GM15510 (cell line): Measurements from ENCODE around the gene GALNTL6.

Experiments
- POLR2A ChIP-seq: IDR thresholded peaks from 3 replicates; pipeline ENCODE4 v1.6.1; 2011; ENCODE audit warnings: borderline replicate concordance; ENCODE audit not compliant: insufficient read length; ENCODE audit errors: extremely low read depth

GALNTL6 gene

DNA sequence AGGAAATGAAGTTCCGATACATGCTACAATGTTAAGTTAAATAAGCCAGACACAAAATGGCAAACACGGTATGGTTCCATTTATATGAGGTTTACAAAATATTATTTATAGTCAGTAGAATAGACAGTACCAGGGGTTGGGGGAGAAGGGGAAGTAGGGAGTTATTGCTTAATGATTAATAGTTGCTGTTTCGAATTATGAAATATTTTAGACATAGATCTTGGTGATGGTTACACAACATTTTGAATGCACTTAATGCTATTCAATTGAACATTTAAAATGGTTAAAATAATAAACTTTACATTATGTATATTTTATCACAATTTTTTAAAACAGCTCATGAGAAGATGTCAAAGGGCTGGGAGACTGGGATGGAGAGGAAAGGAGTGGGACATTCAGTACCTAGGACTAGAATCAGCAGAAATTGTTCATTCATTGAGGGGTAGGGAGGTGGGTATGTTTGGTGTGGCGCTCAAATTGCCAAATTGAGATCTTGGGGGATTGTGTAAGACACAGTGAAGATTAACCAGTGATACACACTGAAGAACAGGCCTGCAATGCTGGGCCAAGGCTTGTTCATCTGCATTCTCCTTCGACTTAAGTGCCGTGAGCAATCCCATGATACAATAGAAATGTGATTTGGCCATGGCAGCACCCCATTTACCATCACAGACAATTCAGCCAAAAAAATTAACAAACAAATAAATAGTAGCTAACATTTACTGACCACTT is 1189.8 kb downstream of the GALNTL6 start:
- TF ChIP-seq POLR2A, result no peak

DNA sequence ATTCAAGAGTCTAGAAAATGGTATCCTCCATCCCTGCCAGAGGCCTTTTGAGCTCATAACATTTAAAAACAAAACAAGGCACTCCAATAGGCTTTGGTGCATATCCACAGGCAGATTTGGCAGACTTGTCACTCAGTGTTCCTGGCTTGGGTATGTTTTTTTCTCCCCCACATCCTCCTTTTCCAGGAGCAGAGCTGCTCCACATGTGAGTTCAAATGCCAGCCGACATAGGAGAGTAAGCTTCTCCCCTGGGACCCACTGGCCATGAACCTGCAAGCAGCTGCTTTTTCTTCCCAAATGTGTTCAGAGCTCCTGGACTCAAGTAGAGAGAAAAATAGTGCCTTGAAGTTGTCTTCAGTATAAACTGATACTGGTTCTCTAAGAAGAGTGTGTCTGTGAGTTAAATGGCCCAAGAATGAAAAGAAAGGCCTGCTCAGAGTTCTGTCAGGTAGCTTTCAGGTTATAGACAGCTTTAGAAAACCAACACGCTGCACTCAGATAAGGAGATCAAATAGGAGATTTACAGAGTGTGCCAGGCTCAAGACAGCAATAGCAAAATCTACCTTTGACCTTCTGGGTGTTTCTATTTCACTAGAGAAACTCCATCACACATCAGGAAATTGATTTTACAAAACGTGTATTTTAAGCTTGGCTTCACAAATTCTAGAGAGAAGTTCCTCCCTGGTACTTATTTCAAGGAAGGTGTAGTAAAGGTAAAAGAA is 1192.9 kb downstream of the GALNTL6 start:
- TF ChIP-seq POLR2A, result no peak

DNA sequence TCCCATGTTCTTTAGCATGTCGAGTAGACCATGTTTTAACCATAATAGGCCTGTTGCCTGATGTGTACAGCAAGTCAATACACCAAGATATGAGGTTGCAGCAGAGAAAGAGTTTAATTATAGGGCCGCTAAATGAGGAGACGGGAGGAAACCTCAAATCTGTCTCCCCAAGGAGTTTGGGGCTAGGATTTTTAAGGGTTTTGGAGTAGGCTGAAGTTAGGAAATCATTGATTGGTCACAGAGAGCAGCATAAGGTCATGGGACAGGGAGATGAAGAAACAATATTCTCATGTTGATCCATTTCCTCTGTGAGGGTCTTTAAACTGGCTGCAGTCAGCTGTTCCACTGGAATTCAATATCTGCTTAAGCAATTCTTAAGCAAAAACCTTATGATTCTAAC is 1195.2 kb downstream of the GALNTL6 start:
- no peak for TF ChIP-seq POLR2A

DNA sequence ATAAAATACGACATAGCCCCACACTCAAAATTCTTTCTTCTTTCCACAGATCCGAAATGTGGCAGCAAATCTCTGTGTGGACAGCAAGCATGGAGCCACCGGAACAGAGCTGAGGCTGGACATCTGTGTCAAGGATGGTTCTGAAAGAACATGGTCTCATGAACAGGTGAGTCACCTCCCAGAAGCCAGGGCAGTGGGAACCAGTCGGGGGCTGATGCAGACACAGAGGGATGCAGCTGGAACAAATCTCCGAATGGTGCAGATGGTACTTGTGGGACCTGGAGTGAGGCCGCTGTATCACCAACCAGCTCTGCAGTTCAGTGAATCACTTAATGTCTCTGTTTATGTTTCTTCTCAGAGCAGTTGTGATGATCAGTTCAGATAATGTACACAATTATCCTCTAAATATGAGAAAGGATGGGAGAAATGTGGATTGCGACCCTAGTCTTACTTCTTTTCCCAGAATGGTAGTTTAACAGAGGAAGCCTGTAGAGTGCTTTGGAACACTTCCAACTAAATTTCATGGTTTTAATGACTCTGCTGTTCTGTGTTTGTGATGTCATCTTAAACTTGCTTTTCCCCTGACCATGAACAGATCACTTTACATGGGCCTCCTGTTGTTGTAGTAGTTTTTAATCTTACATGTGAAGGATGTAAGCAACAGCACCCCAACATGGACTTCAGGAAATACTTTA is 1196.1 kb downstream of the GALNTL6 start:
- no peak for TF ChIP-seq POLR2A

DNA sequence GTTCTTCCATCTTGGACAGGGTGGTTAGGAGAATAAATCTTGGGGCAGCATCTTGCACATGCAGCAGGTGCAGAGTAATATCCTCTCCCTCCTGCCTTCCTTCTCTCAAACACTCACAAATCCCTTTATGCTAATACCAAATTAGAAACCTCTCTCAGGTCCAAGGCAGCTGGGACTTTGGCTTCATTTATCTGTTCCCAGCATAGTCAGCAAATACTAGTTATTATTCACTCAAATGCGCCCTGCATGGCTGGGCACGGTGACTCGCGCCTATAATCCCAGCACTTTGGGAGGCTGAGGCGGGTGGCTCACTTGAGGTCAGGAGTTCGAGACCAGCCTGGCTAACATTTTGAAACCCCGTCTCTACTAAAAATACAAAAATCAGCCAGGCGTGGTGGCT is 1199.4 kb downstream of the GALNTL6 start:
- TF ChIP-seq POLR2A, result no peak

DNA sequence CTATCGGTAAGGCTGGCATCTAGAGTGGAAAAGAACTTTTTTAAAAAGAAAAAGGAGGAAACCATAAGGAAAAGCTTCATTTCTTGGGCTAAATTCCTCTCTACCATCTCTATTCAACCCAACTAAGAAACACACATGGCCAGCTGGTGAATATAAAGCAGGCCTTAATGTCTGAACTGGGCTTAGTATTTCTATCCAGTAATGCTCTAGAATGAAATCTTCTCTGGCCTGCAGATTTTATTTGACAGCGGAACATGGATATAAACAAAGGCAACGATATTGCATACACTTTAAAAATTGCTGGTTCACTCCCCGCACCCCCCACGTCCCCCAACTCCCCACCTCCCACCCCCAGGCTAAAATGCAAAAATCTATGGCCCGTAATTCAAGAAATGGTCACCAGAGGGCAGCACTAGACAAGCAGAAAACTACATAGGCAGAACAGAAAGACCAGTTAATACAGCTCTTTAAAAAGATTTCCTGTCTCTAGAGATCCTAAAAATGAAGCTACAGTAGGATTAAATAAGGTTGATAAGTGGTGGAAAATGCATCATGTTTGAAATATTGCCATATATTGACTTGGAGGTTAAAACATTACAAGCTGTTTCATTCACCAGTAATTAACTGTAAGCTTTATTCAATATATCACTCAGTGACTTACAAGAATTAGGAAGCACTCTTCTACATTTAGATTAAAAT is 1200.2 kb downstream of the GALNTL6 start:
- no peak for TF ChIP-seq POLR2A

DNA sequence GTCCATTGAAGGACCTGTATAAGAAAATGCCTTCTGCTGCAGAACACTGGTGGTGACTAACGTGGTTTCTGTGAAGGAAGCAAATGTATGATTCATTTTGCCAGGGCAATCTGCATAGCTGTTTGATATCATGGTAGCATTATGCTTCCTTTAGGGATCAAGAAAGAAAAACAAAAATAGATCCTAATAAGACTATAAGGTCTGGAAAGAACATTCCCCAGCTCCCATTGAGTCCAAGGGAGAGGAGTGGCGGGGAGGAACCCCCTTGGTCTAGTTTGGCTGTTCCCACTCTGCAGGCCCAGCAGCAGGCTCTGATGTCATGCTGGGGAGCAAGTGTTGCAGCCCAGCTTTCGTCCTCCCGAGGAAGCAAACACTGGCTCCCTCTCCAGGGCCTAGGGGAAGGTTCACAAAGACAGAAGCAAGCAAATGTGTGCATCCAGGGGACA is 1200.9 kb downstream of the GALNTL6 start:
- no peak for TF ChIP-seq POLR2A

DNA sequence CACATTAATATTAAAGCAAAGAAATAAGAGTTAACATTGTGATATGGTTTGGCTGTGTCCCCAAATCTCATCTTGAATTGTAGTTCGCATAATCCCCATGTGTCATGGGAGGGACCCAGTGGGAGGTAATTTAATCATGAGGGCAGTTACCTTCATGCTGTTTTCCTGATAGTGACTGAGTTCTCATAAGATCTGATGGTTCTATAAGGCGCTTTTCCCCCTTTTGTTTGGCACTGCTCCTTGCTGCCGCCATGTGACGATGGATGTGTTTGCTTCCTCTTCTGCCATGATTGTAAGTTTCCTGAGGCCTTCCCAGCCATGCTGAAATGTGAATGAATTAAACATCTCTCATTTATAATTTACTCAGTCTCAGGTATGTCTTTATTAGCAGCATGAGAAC is 1201.6 kb downstream of the GALNTL6 start:
- no peak for TF ChIP-seq POLR2A

DNA sequence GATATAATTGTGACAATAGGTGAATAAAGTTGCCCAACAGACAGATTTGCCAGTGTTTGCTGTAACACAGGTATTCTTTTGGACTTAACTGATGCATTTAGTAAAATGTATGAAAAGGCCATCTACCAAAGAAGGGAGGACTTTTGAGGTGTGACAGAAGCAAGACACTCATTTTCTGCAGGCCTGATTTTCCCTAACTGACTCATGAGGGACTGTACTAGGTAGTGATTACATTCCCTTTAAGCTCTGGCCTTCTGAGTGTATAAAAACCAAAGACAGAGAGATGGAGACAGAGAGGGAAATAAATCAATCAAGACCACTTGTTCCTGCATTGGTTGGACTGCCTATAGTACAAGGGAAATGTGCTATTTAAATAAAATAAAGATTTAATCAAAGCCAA is 1204.6 kb downstream of the GALNTL6 start:
- no peak for TF ChIP-seq POLR2A

DNA sequence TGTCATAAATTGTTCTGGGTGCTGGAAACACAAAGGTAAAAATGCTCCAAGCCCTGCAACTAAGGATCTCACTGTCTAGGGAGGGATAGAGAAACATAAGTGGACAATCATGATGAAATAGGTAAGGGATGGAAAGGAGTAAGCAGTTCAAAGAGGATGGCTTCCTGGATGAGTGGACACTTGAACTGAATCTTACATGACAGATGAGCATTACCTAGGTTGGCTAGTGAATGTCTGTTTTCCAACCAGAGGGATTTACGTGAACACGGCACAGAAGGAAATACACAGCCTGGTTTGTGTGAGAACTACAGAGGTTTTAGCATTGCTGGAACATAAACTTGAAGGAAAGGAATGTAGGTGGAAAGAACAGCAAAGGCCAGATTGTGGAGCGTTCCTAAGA is 1205.2 kb downstream of the GALNTL6 start:
- TF ChIP-seq POLR2A, result no peak

DNA sequence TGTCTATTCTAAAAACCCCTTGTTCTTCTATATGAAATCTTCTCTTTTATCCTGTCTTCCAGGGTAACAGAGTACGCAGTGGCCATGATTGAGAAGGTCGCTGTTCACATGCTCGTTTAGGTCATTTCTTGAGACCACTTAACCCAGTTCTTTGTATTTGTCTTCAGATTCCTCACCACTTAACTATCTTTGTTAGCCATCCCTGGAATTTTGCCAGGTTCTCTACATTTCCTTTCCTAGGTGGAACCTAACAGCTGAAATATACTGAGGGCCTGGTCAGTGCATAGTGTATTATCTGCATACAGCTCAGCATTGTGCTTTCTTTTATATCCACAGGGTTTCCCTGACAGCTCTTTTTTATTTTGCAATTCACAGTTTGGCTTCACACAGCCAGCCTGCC is 1206.5 kb downstream of the GALNTL6 start:
- TF ChIP-seq POLR2A, result no peak

DNA sequence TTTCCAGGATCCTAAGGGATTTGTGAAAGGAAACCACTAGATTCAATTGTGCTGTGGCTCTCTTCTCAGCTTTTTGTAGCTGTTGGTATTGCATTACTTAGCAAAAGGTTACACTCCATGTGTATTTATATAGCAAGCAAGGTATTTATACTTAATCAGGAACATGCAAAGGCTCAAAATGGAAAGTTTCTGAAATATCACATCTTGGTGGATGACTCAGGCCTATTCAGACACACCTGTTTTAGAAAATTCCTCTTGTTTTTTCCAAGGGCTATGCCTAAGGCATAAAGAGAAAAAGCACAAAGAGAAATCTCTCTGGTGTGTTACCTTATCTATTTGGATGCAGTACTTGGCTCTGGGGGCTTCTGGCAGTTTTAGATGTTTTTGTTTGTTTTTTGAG is 1211.0 kb downstream of the GALNTL6 start:
- no peak for TF ChIP-seq POLR2A

DNA sequence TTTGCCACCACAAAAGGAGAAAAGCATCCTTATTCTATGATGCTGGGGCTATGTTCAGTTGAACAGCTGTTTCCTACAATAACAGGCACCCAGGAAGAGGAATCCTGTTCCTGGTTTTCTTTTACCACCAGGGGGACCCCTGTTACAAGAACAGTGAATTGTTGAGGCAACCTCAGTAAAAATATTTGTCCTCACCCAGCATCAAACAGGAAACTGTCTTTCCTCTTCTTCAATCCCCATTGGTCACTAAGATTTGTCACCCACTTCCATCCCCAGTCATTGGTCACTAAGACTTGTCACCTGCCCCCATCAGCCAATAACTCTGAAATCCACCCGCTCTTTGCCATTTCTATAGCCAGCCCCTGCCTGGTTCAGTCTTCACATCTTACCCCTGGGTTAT is 1211.9 kb downstream of the GALNTL6 start:
- TF ChIP-seq POLR2A, result no peak

DNA sequence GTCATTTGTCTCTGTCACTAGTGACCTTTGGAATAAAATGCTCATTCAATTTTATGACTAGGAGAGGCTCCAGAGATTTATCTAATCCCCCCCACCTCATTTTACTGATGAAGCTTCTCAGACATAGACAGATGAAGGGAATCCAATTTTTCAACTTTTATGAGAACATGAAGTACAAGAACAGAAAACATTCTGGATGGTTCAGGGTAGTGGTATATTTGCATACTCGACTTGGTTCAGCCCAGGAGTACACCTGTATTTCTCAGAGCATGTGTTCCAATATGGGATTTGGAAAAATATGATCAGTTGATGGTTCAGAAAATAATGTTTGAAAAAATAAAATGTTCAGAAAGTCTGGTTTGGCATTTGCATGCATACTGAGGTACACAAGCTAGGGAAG is 1224.0 kb downstream of the GALNTL6 start:
- no peak for TF ChIP-seq POLR2A
